Stomach (tissue), 9 donors: ENCODE measurements around the gene TRIM41. TPM values are rescaled to one million over a fixed set of nuclear protein-coding genes. Genes with fewer than 3 reads are reported as not detected.

ENCODE experiments used
- DNase-seq, 2 donors: peaks; one replicate each; pipeline versions ENCODE4 v3.0.0 to v3.0.0-alpha.2; 2013 to 2019
- H3K27ac ChIP-seq, 5 donors: fragments of 200-600 bp in 4 of 5; sonication (generic) in 4 of 5; one replicate each; pipeline ENCODE4 v1.5.1; 2013 to 2019; ENCODE audit warnings: mild to moderate bottlenecking in 1 of 5, moderate library complexity in 1 of 5
- H3K27me3 ChIP-seq, 3 donors: fragments of 200-600 bp; sonication (generic); one replicate each; pipeline ENCODE4 v1.5.1; 2017 to 2019; ENCODE audit warnings: mixed run types in 1 of 3
- H3K36me3 ChIP-seq, 4 donors: fragments of 200-600 bp; sonication (generic); 1 replicate in 3 of 4; 2 replicates in 1 of 4; pipeline ENCODE4 v1.5.1; 2016 to 2019
- H3K4me1 ChIP-seq, 4 donors: fragments of 200-600 bp; sonication (generic); one replicate each; pipeline ENCODE4 v1.5.1; 2016 to 2019
- H3K4me3 ChIP-seq, 4 donors: fragments of 200-600 bp; sonication (generic) in 3 of 4; one replicate each; pipeline ENCODE4 v1.5.1; 2016 to 2019; ENCODE audit warnings: mild to moderate bottlenecking in 1 of 4
- H3K9me3 ChIP-seq, 4 donors: fragments of 200-600 bp; sonication (generic); one replicate each; pipeline ENCODE4 v1.5.1; 2016 to 2019
- CTCF ChIP-seq, 7 experiments: fragments of 450-650 bp in 4 of 7; fragments of 200-600 bp in 3 of 7; sonication (generic) in 3 of 7; IDR thresholded peaks; one replicate each; pipeline ENCODE4 v1.5.1; 2016 to 2019; ENCODE audit warnings: antibody characterized with exemption in 7 of 7, control low read depth in 2 of 7, mild to moderate bottlenecking in 1 of 7
- EP300 ChIP-seq: sonication (generic); formaldehyde crosslinking; IDR thresholded peaks from one replicate; pipeline ENCODE4 v1.6.1; 2017; ENCODE audit warnings: antibody characterized with exemption
- POLR2A ChIP-seq, 4 donors: fragments of 450-650 bp; IDR thresholded peaks; one replicate each; pipeline ENCODE4 v1.6.1; 2016; ENCODE audit warnings: antibody characterized with exemption in 4 of 4, control low read depth in 2 of 4, mild to moderate bottlenecking in 1 of 4, moderate library complexity in 1 of 4
- POLR2AphosphoS5 ChIP-seq, 3 donors: sonication (generic); formaldehyde crosslinking; IDR thresholded peaks; one replicate each; pipeline ENCODE4 v1.6.1; 2016; ENCODE audit warnings: antibody characterized with exemption in 3 of 3
- WGBS, 5 donors: extraction: QIAGEN DNeasy Blood & Tissue Kit in 3 of 5; methylation state at CpG; one replicate each; pipeline versions ENCODE4 v1.1.5 to v1.1.7; 2013 to 2018; 5-methylcytosine and 5-hydroxymethylcytosine counted together
- intact Hi-C: fragments of 100-400 bp; cut with DNase I; formaldehyde crosslinking; loops from one replicate; pipeline ENCODE4 v1.15.1; 2023; ENCODE audit warnings: low total_unique reads
- polyA plus RNA-seq, 3 donors: library from polyadenylated mRNA; stranded (reverse); fragments of 200-250 nt; gene quantifications; one replicate each; pipeline ENCODE4 v1.2.3, GENCODE V29; 2013
- total RNA-seq, 5 donors: library from RNA; depleted of rRNA; stranded (reverse); fragments of >200 nt; gene quantifications; one replicate each; pipeline versions ENCODE4 v1.1.0 to v1.2.3, GENCODE V29; 2014 to 2016
- donor health status: healthy with polysubstance abuse.
- donor health status: Bipolar disorder and iron deficiency.
- donor health status: healthy.

TRIM41 gene
- total and polyA plus RNA-seq, 8 donors: 2.3 to 70.4 (median 16.0) TPM

- intact Hi-C loops: no loop called here
- TF ChIP-seq CTCF (IDR thresholded peaks at IDR 0.05) (peak in 5 of 7 experiments; percentile 65 to 86 (median 79)), POLR2A (IDR thresholded peaks at IDR 0.05) (no peak), EP300 (no peak), POLR2AphosphoS5 (IDR thresholded peaks at IDR 0.05) (peak in 1 of 3 donors; percentile 64)
- no peak overlapping the region for H3K4me3 ChIP-seq
- peak overlapping the region in 1 of 5 donors; percentile 18 for H3K27ac ChIP-seq
- no peaks in the 10 kb centered on the region for H3K36me3 ChIP-seq
- H3K9me3 ChIP-seq: no peaks in the 10 kb centered on the region
- WGBS, 5 donors: 40 to 55% (median 43%) methylated on average over 24 to 25 of the region's 25 CpGs
- DNase-seq: peak; percentile 82 to 89
- peaks cover 0 to 13% (median 0%) of the 10 kb centered on the region in 3 donors for H3K27me3 ChIP-seq
- H3K4me1 ChIP-seq: peaks cover 0 to 32% (median 19%) of the 10 kb centered on the region in 4 donors
Observed at GRCh38 chr5:181181650-181182565, 41.2 kb upstream of the TRIM41 start.

- WGBS, 5 donors: 60 to 70% (median 65%) methylated on average over 12 of the region's 12 CpGs
- Histone ChIP-seq H3K4me1 (peaks cover 0 to 39% (median 22%) of the 10 kb centered on the region in 4 donors), H3K36me3 (no peaks in the 10 kb centered on the region), H3K9me3 (no peaks in the 10 kb centered on the region), H3K27ac (peak overlapping the region in 1 of 5 donors; percentile 18), H3K27me3 (peaks cover 0 to 9% (median 0%) of the 10 kb centered on the region in 3 donors), H3K4me3 (no peak overlapping the region)
- intact Hi-C loops: no loop called here
- DNase-seq: no peak
- no peak for TF ChIP-seq EP300
- no peak for TF ChIP-seq CTCF (IDR thresholded peaks at IDR 0.05)
- TF ChIP-seq POLR2A (IDR thresholded peaks at IDR 0.05): no peak
- no peak for TF ChIP-seq POLR2AphosphoS5 (IDR thresholded peaks at IDR 0.05)
Observed at GRCh38 chr5:181182651-181183050, 40.4 kb upstream of the TRIM41 start.

DNA sequence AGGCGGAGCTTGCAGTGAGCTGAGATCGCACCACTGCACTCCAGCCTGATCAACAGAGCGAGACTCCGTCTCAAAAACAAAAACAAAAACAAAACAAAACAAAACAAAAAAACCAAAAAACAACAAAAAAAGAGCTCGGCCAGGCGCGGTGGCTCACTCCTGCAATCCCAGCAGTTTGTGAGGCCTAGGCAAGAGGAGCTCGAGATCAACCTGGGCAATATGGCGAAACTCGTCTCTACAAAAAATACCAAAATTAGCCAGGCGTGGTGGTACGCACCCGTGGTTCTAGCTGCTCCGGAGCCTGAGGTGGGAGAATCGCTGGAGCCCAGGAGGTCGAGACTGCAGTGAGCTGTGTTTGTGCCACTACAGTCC lies 38.2 kb upstream of the TRIM41 start:
- 72 to 84% (median 84%) methylated on average over 16 of the region's 16 CpGs for WGBS, 5 donors
- peaks cover 0 to 61% (median 34%) of the 10 kb centered on the region in 4 donors for H3K4me1 ChIP-seq
- H3K27ac ChIP-seq: peak overlapping the region in 3 of 5 donors; percentile 28 to 64 (median 63)
- TF ChIP-seq POLR2A (IDR thresholded peaks at IDR 0.05) (no peak), POLR2AphosphoS5 (IDR thresholded peaks at IDR 0.05) (no peak), EP300 (no peak), CTCF (IDR thresholded peaks at IDR 0.05) (no peak)
- peak overlapping the region; percentile 38 to 58 (median 53) for H3K4me3 ChIP-seq
- peaks cover 0 to 8% (median 0%) of the 10 kb centered on the region in 3 donors for H3K27me3 ChIP-seq
- H3K9me3 ChIP-seq: no peaks in the 10 kb centered on the region
- no peaks in the 10 kb centered on the region for H3K36me3 ChIP-seq
- intact Hi-C loops: no loop called here
- no peak for DNase-seq

GRCh38 chr5:181185560-181185959 lies 37.5 kb upstream of the TRIM41 start:
- intact Hi-C loops: no loop called here
- H3K4me1 ChIP-seq: peaks cover 0 to 68% (median 41%) of the 10 kb centered on the region in 4 donors
- no peak overlapping the region for H3K27ac ChIP-seq
- no peaks in the 10 kb centered on the region for H3K36me3 ChIP-seq
- 92 to 94% (median 93%) methylated on average over 13 of the region's 13 CpGs for WGBS, 5 donors
- H3K9me3 ChIP-seq: no peaks in the 10 kb centered on the region
- H3K4me3 ChIP-seq: no peak overlapping the region
- peaks cover 0 to 8% (median 0%) of the 10 kb centered on the region in 3 donors for H3K27me3 ChIP-seq
- TF ChIP-seq POLR2A (IDR thresholded peaks at IDR 0.05) (no peak), EP300 (no peak), POLR2AphosphoS5 (IDR thresholded peaks at IDR 0.05) (no peak), CTCF (IDR thresholded peaks at IDR 0.05) (no peak)
- DNase-seq: no peak
